HG03159 (cell line): ENCODE measurements around the gene SPTBN1.
"Not testable (repeated sequence)": the region's sequence is repeated elsewhere in the genome, so short reads cannot be mapped to it uniquely, and the experiment has no call there.

Experiments used
- ATAC-seq: cut with Tn5 transposase; IDR thresholded peaks from one replicate; pipeline ENCODE4 v1.9.1; 2021; ENCODE audit warnings: mild to moderate bottlenecking, moderate library complexity; ENCODE audit not compliant: unreplicated experiment

Gene SPTBN1

DNA sequence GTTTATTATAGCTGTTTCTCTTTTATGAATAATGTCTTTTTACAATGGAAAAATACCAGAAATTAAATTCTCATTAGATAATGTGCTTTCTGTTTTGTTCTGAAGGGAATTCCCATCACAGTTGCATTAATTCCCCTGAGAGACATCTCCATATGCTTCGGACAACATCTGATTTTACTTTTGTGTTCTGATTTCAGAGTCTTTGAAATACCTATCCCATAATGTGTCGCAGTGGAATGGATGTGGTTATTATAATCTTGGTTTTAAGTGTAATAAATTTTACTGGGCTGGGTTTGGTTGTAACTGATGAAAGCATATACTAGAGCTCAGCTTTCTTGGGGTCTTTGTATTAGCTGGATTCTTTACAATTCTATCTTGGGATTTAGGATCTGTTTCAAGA lies 12.5 kb downstream of the SPTBN1 start:
- no peak for ATAC-seq

DNA sequence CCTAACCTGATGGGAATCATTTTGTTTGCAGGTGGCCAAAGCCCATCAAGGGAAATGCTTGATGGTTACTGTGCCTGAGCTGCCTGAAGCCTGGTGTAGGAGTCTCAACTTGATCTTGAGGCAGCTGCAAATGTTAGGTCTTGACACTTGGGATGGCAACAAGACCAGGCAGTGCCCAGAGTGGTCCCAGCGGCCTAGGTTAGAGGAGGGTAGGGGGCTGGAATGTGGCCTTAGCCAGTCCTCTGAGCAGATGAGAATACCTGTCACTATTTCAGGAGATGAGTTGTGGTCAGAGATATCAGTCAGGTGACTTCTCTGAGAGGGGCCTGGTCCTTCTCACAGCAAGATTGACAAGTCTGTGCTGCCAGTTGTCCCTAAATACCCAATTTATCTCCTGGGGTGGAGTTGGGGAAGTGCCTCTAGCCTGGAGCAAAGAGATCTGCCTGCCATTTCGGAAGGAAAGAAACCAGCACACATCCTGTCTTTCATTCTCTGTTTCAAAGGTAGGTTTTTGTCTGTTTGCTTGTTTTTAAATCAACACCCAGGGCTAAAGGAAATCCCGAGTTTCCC lies 13.4 kb downstream of the SPTBN1 start:
- ATAC-seq, result no peak

DNA sequence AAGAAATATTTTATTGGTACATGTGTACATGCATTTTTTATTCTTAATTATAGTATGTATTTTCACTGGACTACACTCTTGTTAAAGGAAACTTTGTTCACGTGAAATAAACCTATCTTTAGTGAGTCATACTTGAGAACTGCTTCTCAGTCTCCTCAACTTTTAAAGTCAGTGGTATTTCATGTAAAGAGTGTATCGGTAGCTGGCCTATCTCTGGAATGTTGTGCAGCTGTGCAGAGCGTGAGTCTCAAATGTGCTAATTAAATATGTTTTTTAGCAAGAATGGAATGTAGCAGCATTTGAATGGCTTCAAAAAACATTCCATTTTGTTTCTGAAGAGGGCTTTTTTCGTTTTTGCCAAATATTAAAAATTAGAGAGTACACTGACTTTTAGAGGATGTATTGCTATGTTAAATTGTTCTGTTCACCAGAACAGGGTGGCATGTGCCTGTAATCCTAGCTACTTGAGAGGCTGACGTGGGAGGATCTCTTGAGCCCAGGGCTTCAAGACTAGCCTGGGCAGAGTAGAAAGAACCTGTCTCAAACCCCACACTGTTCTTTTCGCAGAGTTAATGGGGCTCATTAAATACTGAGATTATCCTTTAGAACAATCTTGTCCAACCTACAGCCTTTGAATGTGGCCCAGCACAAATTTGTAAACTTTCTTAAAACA lies 14.3 kb downstream of the SPTBN1 start:
- no peak for ATAC-seq

DNA sequence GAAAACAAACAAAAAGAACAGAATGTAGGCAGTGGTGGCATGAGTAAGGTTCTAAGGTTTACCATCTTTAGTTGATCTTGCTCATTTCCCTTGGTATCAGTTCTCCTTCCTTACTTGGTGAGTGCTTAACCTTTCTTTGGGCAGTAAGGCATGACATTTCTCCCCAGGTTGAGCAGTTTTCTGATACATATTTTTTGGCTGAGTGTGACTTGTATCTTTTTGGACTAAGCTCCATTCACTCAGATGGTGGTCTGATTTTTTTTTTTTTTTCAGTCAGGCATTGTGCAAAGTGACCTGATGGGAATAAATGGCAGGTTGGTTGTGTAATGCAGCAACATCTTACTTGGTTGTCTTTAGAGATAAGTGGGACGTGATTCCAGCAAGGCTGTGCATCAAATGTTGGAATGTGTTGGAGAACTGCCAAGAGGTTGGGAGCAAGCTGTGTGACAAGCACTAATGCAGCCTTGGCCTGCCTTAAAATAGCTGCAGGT lies 15.1 kb downstream of the SPTBN1 start:
- ATAC-seq, result peak; percentile 87

DNA sequence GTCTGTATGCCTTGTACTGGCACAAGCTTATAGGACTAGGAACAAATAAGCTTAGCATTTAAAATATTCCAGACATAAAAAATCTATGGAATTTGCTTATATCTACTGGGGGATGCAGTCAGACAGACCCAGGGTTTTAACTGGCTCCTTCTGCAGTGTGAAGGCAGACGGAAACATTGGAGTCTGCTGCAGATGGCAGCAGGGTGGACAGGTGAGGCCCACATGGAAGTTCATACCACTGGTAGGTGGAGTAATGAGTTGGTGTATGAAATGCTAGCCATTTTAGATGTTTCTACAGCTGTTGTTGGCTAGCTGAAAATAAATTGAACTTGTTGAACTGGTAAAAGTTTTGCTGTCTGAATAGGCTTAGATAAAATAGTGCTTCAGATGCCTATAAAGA lies 17.7 kb downstream of the SPTBN1 start:
- ATAC-seq, result no peak

DNA sequence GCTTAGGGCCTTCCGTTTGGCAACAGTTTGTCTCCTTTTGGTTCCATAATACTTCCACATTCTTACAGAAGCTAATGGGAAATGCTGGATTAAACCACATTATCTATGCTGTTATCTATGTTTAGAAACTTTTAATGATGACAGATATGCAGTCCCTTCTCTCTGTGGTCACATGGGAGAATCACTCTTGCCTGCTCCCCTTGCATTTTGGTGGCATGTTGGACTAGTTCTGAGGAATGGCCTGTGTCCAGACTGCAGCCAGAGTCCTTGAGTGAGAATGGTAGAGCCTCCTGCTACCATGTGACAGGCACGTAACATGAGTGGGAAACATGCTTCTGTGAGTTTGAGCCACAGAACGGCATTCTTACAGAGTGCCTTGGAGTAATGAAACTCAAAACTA lies 19.2 kb downstream of the SPTBN1 start:
- no peak for ATAC-seq

DNA sequence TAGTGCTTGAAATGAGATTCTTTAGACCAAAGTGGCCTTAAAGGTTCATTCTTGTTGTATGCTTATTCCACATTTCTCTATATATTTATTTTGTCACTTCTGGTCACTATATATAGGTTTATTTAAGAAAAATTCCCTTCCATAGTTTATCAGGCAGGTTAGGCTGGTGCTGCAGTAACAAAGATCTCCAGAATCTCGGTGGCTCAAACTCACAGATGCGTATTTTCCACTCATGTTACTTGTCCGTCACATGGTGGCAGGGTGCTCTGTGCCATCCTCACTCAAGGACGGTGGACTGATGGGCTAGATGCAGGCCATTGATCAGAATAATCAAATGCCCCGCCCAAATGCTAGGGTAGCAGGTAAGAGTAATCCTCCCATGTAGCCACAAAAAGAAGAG lies 19.8 kb downstream of the SPTBN1 start:
- no peak for ATAC-seq

DNA sequence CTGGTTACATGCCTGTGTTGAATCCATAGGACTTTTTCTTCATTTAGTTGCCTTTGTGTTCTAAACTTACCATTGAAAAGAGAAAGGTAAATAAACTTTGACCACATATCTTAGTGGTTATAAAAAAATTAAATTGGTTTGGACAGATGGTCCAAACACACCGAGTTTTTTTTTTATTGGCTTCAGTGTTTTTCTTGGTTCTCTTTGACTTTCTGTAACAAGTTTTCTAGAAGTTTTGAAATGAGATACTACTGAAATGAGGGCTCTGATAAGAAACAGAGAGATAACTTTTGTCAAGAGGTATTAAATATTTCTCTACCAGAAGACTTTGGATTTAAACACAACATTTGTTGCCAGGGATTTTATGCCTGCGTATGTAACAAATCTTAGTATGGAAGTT lies 20.7 kb downstream of the SPTBN1 start:
- ATAC-seq, result no peak

DNA sequence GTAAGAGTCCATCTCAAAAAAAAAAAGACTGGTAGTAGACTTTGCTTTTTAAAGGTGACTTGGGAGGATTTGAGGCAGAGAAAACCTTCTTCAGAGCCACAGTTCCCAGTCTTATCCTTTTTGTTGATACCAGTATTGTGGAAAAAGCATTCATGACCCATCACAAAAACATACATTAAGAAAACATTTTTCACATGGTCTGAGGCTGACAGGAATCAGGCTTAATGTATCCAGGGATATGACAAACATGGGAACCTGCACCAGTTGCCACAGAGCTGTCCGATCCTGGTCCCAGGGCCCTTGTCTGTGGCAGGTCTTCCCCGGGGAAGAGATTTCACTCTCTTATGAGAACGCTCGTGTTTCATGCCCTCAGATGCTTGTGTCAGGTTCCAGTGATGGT lies 21.8 kb downstream of the SPTBN1 start:
- ATAC-seq, result no peak

DNA sequence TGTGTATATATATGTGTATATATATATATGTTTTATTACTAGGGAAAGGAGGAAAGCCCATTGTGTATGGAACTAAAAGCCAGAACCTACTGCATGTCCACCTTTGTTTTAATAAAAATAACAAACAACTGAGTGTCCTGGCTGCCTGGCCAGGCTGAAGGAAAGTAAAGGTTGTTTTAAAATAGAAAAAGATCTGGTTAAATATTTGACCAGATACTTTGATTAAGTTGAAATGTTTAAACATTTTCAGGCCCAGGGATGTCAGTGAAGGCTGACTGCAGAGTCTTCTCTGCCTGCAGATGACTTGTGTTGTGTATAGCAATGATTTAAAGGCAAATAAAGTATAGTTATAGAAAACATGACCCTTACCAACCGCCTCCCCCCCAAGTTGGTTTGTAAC lies 22.8 kb downstream of the SPTBN1 start:
- ATAC-seq, result no peak

DNA sequence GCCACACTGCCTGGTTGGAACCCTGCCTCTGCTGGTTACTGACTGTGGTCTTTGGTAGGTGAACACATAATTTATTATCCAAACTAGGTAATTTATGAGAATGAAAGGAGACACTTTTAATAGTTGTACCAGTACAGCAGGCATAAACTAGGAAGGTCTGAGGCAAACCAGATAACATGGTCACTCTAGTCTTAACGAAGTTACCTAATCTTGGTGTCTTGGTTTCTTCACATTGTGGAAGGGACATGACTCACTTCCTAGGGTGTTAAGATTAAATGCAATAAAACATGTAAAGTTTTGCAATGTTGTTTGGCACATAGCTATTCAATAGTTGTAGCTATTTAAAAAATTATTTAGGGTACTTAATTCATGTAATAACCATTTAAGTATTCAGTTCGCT lies 23.3 kb downstream of the SPTBN1 start:
- no peak for ATAC-seq

DNA sequence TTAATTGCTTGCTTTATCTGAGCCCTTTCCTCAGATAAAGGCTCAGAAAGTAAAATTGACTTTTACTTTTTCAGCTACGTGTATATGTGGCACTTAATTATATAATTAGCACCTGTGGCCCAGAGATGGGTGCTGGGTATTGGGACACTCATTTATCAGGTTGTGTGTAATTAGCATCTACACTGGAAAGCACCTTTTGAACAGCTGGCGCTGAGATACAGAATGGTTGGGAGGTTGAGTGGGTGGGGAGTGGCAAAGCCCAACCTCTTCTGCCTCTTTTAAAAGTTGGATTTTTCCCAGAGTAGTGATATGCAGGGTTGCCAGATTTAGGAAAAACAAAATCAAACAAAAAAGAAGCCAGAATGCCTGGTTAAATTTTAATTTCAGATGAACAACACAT lies 23.9 kb downstream of the SPTBN1 start:
- peak; percentile 54 for ATAC-seq

DNA sequence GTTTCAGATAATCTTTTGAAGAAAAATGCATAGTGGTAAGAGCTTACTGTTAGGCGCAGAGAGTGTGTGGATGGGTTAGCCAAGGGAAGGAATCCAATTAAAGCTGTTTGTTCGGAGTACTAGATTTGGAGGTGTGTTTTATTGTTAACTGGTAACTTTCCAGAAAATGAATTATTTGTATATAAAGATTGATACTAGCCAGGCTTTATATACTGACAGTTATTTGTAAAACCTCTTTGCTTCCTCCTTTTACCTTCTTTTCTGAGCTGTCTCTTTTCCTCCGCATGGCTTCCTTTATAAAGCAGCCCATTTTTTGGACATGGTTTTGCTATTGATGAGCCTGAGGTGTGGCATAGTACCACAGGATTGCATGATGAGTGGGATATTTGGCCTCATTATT lies 25.6 kb downstream of the SPTBN1 start:
- ATAC-seq, result no peak

DNA sequence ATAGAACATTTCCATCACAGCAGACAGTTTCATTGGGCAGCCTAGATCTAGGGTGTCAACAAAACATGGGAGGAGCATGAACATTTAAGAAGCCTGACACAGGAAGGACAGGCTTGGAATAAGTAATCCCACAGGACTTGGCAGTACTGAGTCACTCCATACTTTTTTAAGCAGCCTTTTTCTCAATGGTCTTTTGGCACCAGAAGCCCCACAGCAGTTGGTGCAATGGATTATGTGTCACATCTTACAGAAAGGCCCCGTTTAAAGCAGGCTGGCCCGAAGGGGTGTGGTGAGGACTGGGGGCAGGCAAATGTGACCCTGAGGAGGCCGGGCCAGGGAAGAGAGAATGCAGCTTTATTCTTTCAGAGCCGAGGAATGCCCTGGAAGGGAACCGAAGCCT lies 26.6 kb downstream of the SPTBN1 start:
- no peak for ATAC-seq

DNA sequence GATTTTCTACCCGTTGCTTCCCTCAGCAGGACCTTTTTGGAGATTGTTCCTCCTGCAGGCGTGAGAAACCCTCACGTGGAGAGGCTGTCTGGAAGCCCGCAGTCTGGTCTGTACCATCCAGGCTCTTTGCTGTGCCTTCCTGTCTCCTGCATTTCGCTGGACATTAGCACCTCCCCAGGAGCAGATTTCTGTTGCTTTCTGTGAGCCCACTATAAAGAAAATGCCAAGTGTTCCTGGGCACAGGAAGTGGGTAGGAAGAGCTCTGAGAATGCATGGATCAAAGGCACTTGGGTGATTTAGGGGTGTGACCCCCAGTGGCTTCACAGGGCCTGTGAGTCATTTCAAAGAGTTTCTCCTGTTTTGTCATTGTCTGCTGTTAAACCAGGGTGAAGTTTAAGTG lies 27.3 kb downstream of the SPTBN1 start:
- ATAC-seq, result no peak

DNA sequence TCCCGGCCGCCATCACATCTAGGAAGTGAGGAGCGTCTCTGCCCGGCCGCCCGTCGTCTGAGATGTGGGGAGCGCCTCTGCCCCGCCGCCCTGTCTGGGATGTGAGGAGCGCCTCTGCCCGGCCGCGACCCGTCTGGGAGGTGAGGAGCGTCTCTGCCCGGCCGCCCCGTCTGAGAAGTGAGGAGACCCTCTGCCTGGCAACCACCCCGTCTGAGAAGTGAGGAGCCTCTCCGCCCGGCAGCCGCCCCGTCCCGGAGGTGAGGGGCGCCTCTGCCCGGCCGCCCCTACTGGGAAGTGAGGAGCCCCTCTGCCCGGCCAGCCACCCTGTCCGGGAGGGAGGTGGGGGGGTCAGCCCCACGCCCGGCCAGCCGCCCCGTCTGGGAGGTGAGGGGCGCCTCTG lies 29.6 kb downstream of the SPTBN1 start:
- ATAC-seq, result not testable (repeated sequence)

DNA sequence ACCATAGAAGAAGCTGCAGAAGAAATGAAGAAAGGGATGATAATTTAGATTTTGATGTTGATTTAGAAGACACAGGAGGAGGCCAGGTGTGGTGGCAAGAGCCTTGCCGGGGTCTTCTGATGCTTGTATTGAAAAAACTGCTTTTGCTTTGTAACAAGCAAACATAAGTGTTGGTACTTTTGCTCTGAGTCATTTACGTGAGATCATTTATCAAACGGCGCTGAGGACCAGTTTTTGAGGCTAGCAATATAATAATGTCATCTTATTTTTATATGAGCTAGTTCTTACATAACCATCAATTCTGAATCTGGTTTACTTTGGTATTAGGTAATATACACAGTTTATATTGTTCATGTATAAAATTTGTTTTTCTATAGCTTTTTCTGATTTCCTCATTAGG lies 30.6 kb downstream of the SPTBN1 start:
- ATAC-seq, result no peak

DNA sequence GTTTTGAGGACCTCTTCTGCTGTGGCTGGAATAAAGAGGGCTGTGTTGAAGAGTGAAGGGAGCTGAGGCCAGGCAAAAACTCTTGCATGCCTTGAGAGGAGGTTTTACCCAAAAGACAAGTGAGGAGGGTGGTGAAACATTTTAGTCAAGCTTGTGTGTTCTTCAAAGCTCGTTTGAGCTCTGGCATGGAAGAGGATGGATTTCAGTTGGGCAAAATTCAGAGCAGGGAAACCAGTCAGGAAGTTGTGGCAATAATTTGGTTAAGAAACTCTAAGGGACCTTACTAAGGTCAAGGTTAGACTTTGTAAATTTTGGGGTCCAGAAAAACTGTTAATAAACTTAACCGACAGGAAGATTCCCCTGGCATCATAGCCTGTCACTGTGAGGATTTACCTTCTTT lies 34.7 kb downstream of the SPTBN1 start:
- no peak for ATAC-seq

DNA sequence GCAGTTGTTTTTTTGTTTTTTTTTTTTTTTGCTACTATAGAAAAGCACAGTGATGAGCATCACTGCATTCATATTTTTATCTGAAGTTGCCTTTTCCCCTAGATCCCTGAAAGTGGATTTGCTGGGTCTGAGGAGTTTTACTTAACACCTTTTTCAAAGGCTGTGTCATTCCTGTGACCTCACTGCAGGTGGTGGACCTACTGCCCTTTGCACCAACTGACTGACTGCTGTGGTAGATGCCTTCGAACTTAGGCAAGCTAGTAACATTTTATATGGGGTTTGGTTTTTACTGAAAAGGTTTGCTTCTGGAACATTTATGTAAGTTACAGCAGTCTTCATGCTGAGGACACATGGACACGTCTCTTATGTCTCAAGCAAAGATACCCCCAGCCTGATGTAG lies 36.2 kb downstream of the SPTBN1 start:
- ATAC-seq, result no peak

DNA sequence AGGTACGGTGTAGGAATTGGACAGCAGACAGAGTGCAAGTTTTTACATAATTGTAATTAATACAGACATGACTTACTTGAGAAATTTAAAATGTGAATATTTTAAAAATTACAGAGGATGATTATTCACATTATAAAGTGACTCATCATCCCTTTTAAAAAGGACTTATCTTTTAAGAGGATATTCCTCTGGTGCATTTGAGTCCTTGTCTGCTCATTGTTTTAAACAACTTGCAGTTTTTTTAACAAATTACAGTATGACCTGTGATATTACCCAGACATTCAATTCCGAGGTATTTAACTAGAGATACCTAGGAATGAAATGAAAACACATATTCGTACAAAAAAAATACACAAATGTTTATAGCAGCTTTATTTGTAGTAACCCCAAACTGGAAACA lies 38.0 kb downstream of the SPTBN1 start:
- ATAC-seq, result no peak

DNA sequence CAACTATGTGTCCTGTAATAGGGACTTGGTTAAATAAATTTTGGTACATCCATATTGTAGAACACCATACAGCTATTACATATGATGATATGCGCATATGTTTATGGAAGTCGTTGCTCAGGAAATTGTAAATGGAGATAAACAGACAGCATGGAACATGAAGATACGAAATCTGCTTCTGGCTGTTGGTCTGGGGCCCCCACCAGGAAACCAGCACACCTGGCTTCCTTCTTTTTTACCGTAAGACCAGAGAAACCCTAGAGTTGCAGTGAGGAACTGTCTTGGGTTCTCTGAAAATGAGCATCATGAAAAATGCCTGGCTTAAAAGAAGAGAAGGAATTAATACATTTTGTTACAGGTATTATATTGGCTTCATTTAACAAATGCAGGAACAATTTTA lies 40.8 kb downstream of the SPTBN1 start:
- no peak for ATAC-seq

DNA sequence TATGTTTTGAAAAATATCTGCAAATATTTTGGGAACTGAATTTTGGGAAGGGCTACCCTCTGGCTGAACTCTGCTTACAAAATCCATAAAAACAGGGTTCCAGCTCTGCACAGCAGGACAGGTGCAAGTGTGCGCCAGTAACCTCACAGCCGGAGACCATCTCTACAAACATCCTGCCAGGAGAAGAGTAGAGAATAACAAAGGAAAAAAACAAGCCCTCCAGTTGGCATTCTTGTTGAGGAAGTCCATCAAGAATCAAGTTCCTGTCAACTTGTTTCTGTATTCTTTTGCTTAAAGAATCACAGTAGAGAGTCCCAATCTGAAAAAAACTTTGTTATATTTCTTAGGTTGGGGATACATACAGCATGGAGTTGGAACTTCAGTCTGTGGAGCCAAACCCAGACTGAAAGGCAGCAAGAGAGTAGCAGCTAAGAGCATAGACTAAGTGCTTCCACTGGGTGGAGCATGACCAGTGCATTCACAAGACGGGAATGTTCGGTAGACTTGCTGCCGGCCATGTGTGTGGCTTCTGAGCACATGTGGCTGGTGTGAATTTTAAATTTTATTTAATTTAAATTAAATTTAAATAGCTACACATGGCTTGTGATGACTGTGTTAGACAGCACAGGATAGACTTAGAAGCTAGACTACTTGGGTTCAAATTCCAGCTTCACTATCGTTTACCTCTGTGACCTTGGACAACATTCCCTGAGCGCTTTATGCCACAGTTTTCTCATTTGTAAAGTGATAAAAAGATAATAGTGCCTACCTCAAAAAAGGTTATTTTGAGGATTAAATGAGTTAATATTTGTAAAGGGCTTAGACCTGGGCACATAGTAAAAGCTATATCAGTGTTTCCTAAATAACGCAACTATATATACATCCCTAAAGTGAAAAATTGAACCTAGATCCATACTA lies 41.9 kb downstream of the SPTBN1 start:
- no peak for ATAC-seq
